IMR-90 (cell line): ENCODE data around the gene CRIM1. TPM values are rescaled to one million over a fixed set of nuclear protein-coding genes. Genes with fewer than 3 reads are reported as not detected.

Experiments
- ATAC-seq: fragments of 200-7000 bp; cut with Tn5 transposase; 2 replicates; pipeline ENCODE4 v1.9.1; 2020; ENCODE audit warnings: low read depth, mild to moderate bottlenecking, moderate library complexity
- BruUV-seq: library from RNA; stranded (reverse); fragments of 400-500 nt; replicated peaks from 2 replicates; lab custom pipeline; 2021; lab: Mats Ljungman, UMichigan
- CTCF ChIA-PET: fragments of 300-600 bp; formaldehyde crosslinking; extraction: SDS; loops from one replicate; lab custom pipeline; 2021; ENCODE audit warnings: antibody characterized with exemption; lab: Yijun Ruan, JAX
- POLR2A ChIA-PET: fragments of 300-600 bp; sonication (Branson Sonifier 250); formaldehyde crosslinking; loops from one replicate; lab custom pipeline; 2022; ENCODE audit warnings: antibody characterized with exemption; ENCODE audit not compliant: unreplicated experiment; lab: Charles Lee
- DNase-seq: peaks from one replicate; pipeline ENCODE4 v3.0.0; 2013
- H2AFZ ChIP-seq: replicated peaks from 2 replicates; pipeline ENCODE3; 2013; ENCODE audit warnings: low read length, mild to moderate bottlenecking; ENCODE audit not compliant: poor library complexity
- H2AK5ac ChIP-seq: 2 replicates; pipeline ENCODE4 v1.6.1; 2013; ENCODE audit warnings: low read depth, low read length, inconsistent platforms
- H2AK9ac ChIP-seq: replicated peaks from 2 replicates; pipeline ENCODE3; 2013; ENCODE audit warnings: mild to moderate bottlenecking, low read depth, low read length, moderate library complexity; ENCODE audit not compliant: poor library complexity
- H2BK120ac ChIP-seq: 2 replicates; pipeline ENCODE4 v1.6.1; 2013; ENCODE audit warnings: low read depth, low read length, inconsistent platforms
- H2BK15ac ChIP-seq: 3 replicates; pipeline ENCODE4 v1.6.1; 2013; ENCODE audit warnings: low read depth, low read length, inconsistent platforms
- H2BK20ac ChIP-seq: 2 replicates; pipeline ENCODE4 v1.6.1; 2013; ENCODE audit warnings: low read depth, mild to moderate bottlenecking, inconsistent platforms, low read length, moderate library complexity
- H2BK5ac ChIP-seq: 2 replicates; pipeline ENCODE4 v1.6.1; 2013; ENCODE audit warnings: mild to moderate bottlenecking, low read depth, low read length, inconsistent platforms; ENCODE audit not compliant: poor library complexity, severe bottlenecking
- H3K14ac ChIP-seq: replicated peaks from 2 replicates; pipeline ENCODE4 v1.6.1; 2013; ENCODE audit warnings: low read depth, low read length, inconsistent platforms
- H3K18ac ChIP-seq: 2 replicates; pipeline ENCODE4 v1.6.1; 2013; ENCODE audit warnings: low read depth, low read length, control low read depth
- H3K23ac ChIP-seq: 2 replicates; pipeline ENCODE4 v1.6.1; 2013; ENCODE audit warnings: low read depth, low read length, inconsistent platforms
- H3K27ac ChIP-seq: 2 replicates; pipeline ENCODE4 v1.5.1; 2013; ENCODE audit warnings: mild to moderate bottlenecking, control low read depth, low read length; ENCODE audit not compliant: insufficient read depth
- H3K27me3 ChIP-seq: 2 replicates; pipeline ENCODE4 v1.6.1; 2013; ENCODE audit warnings: low read length; ENCODE audit not compliant: control insufficient read depth, insufficient read depth
- H3K36me3 ChIP-seq: 2 replicates; pipeline ENCODE4 v1.6.1; 2013; ENCODE audit warnings: low read length, mixed read lengths; ENCODE audit not compliant: control insufficient read depth, insufficient read depth
- H3K4ac ChIP-seq: 2 replicates; pipeline ENCODE4 v1.6.1; 2013; ENCODE audit warnings: low read depth, low read length, inconsistent platforms
- H3K4me1 ChIP-seq: 2 replicates; pipeline ENCODE4 v1.6.1; 2013; ENCODE audit warnings: low read length, mixed read lengths; ENCODE audit not compliant: control insufficient read depth, insufficient read depth
- H3K4me2 ChIP-seq: 2 replicates; pipeline ENCODE4 v1.6.1; 2013; ENCODE audit warnings: low read depth, mild to moderate bottlenecking, control low read depth, low read length, moderate library complexity
- H3K4me3 ChIP-seq: 2 replicates; pipeline ENCODE4 v1.5.1; 2013; ENCODE audit warnings: low read depth, mild to moderate bottlenecking, control low read depth, low read length, moderate library complexity; ENCODE audit not compliant: insufficient read depth
- H3K56ac ChIP-seq: 2 replicates; pipeline ENCODE4 v1.6.1; 2013; ENCODE audit warnings: low read length, inconsistent platforms; ENCODE audit not compliant: insufficient read depth; ENCODE audit errors: extremely low read depth
- H3K79me1 ChIP-seq, 2 experiments: 2 replicates each; pipeline ENCODE4 v1.6.1; 2013; ENCODE audit warnings: low read length in 2 of 2, inconsistent platforms in 1 of 2, low read depth in 1 of 2
- H3K9ac ChIP-seq: 2 replicates; pipeline ENCODE4 v1.6.1; 2013; ENCODE audit warnings: low read depth, low read length, control low read depth
- H3K9me1 ChIP-seq: 2 replicates; pipeline ENCODE4 v1.6.1; 2013; ENCODE audit warnings: low read length, inconsistent platforms; ENCODE audit not compliant: insufficient read depth
- H3K9me3 ChIP-seq: 2 replicates; pipeline ENCODE4 v1.6.1; 2013; ENCODE audit warnings: low read length; ENCODE audit not compliant: control insufficient read depth, insufficient read depth
- H4K20me1 ChIP-seq: 2 replicates; pipeline ENCODE4 v1.6.1; 2013; ENCODE audit warnings: low read length, inconsistent platforms; ENCODE audit not compliant: insufficient read depth
- H4K5ac ChIP-seq: 2 replicates; pipeline ENCODE4 v1.6.1; 2013; ENCODE audit warnings: mild to moderate bottlenecking, low read depth, low read length, control low read depth
- H4K8ac ChIP-seq, 2 experiments: 2 replicates each; pipeline ENCODE4 v1.6.1; 2013; ENCODE audit warnings: low read depth in 2 of 2, low read length in 2 of 2, control low read depth in 1 of 2, inconsistent platforms in 1 of 2
- H4K91ac ChIP-seq: 2 replicates; pipeline ENCODE4 v1.6.1; 2013; ENCODE audit warnings: low read depth, low read length, inconsistent platforms; ENCODE audit not compliant: insufficient read depth
- CEBPB ChIP-seq: IDR thresholded peaks from 2 replicates; pipeline ENCODE4 v1.6.1; 2012; ENCODE audit warnings: low read depth, low read length, improper control_type of control experiment
- POLR2A ChIP-seq: IDR thresholded peaks from 2 replicates; pipeline ENCODE4 v1.6.1; 2012; ENCODE audit warnings: mild to moderate bottlenecking, low read depth, low read length
- RCOR1 ChIP-seq: IDR thresholded peaks from 2 replicates; pipeline ENCODE4 v1.6.1; 2012; ENCODE audit warnings: mild to moderate bottlenecking, low read length, improper control_type of control experiment; ENCODE audit not compliant: insufficient replicate concordance
- WGBS, 2 experiments: methylation state at CpG; one replicate each; pipeline versions ENCODE4 v1.1.5 to v1.1.7; 2013; ENCODE audit warnings: missing lambda C conversion rate in 2 of 2; ENCODE audit not compliant: insufficient read length in 1 of 2; ENCODE audit errors: extremely low coverage in 2 of 2; 5-methylcytosine and 5-hydroxymethylcytosine counted together
- dilution Hi-C: fragments of 300-500 bp; cut with HindIII; formaldehyde crosslinking; loops from one replicate; pipeline ENCODE4 v1.14.3; 2018; ENCODE audit warnings: low sequenced_read_pairs; ENCODE audit not compliant: unreplicated experiment
- in situ Hi-C: fragments of 300-500 bp; cut with MboI; formaldehyde crosslinking; loops from 3 replicates; pipeline ENCODE4 v1.14.3; 2019; ENCODE audit warnings: low sequenced_read_pairs, inconsistent platforms, mixed read lengths
- intact Hi-C: fragments of 100-400 bp; cut with micrococcal nuclease; formaldehyde crosslinking; loops from 2 replicates; pipeline ENCODE4 v1.10.0; 2022
- polyA plus RNA-seq, 3 experiments: library from polyadenylated mRNA; depleted of rRNA; stranded (reverse); fragments of >200 nt; gene quantifications; 2 replicates each; pipeline ENCODE4 v1.2.3, GENCODE V29; 2012; ENCODE audit warnings: low replicate concordance in 1 of 3
- total RNA-seq: library from RNA; depleted of rRNA; stranded (reverse); fragments of >200 nt; gene quantifications from 2 replicates; pipeline ENCODE4 v1.2.3, GENCODE V29; 2012

The CRIM1 gene
- total and polyA plus RNA-seq, 2 of the 4 experiments (the other 2 are of a cell fraction) = 285 to 490 TPM

DNA sequence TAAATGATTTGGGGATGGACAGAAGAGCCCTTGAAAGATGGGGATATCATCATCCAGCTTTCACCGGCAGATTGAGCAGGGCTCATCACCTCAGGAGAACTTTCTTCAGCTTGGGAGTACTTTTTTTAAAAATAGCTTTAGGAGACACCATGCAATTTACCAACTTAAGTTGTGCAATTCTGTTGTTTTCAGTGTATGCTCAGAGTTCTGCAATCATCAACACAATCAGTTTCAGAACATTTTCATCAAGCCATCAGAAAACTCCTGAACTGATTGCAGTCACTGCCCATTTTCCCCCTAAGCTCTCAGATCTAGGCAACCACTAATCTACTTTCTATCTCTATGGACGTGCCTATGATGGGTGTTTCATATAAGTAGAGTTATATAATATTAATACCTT is 117.7 kb downstream of the CRIM1 start:
- no CpG with 5 or more reads among the region's 2 CpGs for WGBS, 2 experiments
- no peaks in the 10 kb centered on the region for H3K27me3 ChIP-seq
- ChIA-PET POLR2A (no interaction called here), CTCF (no interaction called here)
- H3K23ac ChIP-seq = no peak overlapping the region
- no peak overlapping the region for H3K9ac ChIP-seq
- H2AK9ac ChIP-seq = no peak overlapping the region
- peaks cover 37% of the 10 kb centered on the region for H3K36me3 ChIP-seq
- no peak overlapping the region for H2BK15ac ChIP-seq
- peaks cover 9% of the 10 kb centered on the region; the same call in 1 of the 2 replicates for H4K20me1 ChIP-seq
- intact Hi-C loops (no loop called here), dilution Hi-C loops (no loop called here), in situ Hi-C loops (no loop called here)
- no peak overlapping the region for H3K18ac ChIP-seq
- no peak overlapping the region for H2BK120ac ChIP-seq
- peaks cover 22% of the 10 kb centered on the region for H3K4me1 ChIP-seq
- TF ChIP-seq CEBPB (peak; percentile 92), POLR2A (peak; percentile 5; the same call in 1 of the 2 replicates), RCOR1 (no peak)
- DNase-seq (no peak), ATAC-seq (no peak)
- no peak overlapping the region for H4K5ac ChIP-seq
- H2BK5ac ChIP-seq = peak overlapping the region; percentile 59
- no peak overlapping the region for H4K8ac ChIP-seq
- H2BK20ac ChIP-seq = no peak overlapping the region
- H3K14ac ChIP-seq = no peak overlapping the region
- H3K4me2 ChIP-seq = no peak overlapping the region
- no peak overlapping the region for H2AFZ ChIP-seq
- BruUV-seq = no TSS peak
- no peak overlapping the region for H3K56ac ChIP-seq
- H3K27ac ChIP-seq = no peak overlapping the region
- H3K4me3 ChIP-seq = no peak overlapping the region
- no peak overlapping the region for H3K4ac ChIP-seq
- H3K9me3 ChIP-seq = peaks cover 23% of the 10 kb centered on the region
- H3K79me1 ChIP-seq = peaks cover 44 to 47% of the 10 kb centered on the region in 2 experiments
- no peak overlapping the region for H2AK5ac ChIP-seq
- H3K9me1 ChIP-seq = peaks cover 13% of the 10 kb centered on the region
- no peak overlapping the region for H4K91ac ChIP-seq
